Chondrocyte (in vitro differentiated cells): ENCODE measurements around the gene ANKFN1. TPM values are rescaled to one million over a fixed set of nuclear protein-coding genes. Genes with fewer than 3 reads are reported as not detected.

Experiments
- DNase-seq: peaks from one replicate; pipeline ENCODE4 v3.0.0; 2021; ENCODE audit warnings: mixed read lengths, low spot score
- H3K27ac Mint-ChIP-seq: one replicate; pipeline ENCODE4 v1.8.0; 2021; ENCODE audit warnings: mild to moderate bottlenecking, moderate library complexity, mixed read lengths; ENCODE audit not compliant: unreplicated experiment
- H3K27me3 Mint-ChIP-seq: 2 replicates; pipeline ENCODE4 v1.8.0; 2021; ENCODE audit warnings: low read depth, mixed read lengths
- H3K36me3 Mint-ChIP-seq: 2 replicates; pipeline ENCODE4 v1.8.0; 2021; ENCODE audit warnings: low read depth, mixed read lengths
- H3K4me1 Mint-ChIP-seq: 2 replicates; pipeline ENCODE4 v1.8.0; 2021; ENCODE audit warnings: low read depth, mild to moderate bottlenecking, mixed read lengths
- H3K4me3 Mint-ChIP-seq: one replicate; pipeline ENCODE4 v1.8.0; 2021; ENCODE audit warnings: mild to moderate bottlenecking, moderate library complexity, mixed read lengths; ENCODE audit not compliant: unreplicated experiment
- H3K9me3 Mint-ChIP-seq: 2 replicates; pipeline ENCODE4 v1.8.0; 2021; ENCODE audit warnings: low read depth, mixed read lengths
- CTCF ChIP-seq: fragments of 200-600 bp; sonication (generic); IDR thresholded peaks from 2 replicates; pipeline ENCODE4 v1.5.0; 2021; ENCODE audit warnings: antibody characterized with exemption, mild to moderate bottlenecking, moderate library complexity
- total RNA-seq: library from RNA; stranded (reverse); gene quantifications from 3 replicates; pipeline ENCODE4 v1.2.1, GENCODE V29; 2021

The ANKFN1 gene
- total RNA-seq, 1 donor from 2014 or later: not detected

DNA sequence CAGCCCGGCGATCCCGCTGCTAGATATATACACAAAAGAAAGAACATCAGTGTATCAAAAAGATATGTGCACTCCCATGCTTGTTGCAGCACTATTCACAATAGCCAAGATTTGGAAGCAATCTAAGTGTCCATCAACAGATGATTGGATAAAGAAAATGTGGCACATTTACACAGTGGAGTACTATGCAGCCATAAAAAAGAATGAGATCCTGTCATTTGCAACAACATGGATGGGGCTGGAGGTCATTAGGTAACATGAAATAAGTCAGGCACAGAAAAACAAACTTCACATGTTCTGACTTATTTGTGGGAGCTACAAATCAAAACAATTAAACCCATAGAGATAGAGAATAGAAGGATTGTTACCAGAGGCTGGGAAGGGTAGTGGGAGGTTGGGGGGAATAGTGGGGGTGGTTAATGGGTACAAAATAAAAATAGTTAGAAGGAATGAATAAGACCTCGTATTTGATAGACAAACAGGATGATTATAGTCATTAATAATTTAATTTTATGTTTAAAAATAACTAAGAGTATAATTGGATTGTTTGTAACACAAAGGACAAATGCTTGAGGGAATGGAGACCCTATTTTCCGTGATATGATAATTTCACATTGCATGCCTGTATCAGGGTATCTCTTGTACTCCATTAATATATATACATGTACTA is 263.5 kb downstream of the ANKFN1 start:
- peaks cover 5% of the 10 kb centered on the region for H3K36me3 Mint-ChIP-seq
- DNase-seq: no peak
- no peak overlapping the region for H3K27ac Mint-ChIP-seq
- no peaks in the 10 kb centered on the region for H3K4me1 Mint-ChIP-seq
- H3K27me3 Mint-ChIP-seq: no peaks in the 10 kb centered on the region
- TF ChIP-seq CTCF: no peak
- no peak overlapping the region for H3K4me3 Mint-ChIP-seq
- peaks cover 20% of the 10 kb centered on the region for H3K9me3 Mint-ChIP-seq

GRCh38 chr17:56424005-56424404 is 270.7 kb downstream of the ANKFN1 start:
- Mint-ChIP-seq H3K27me3 (peaks cover 8% of the 10 kb centered on the region), H3K4me3 (no peak overlapping the region), H3K9me3 (no peaks in the 10 kb centered on the region), H3K27ac (no peak overlapping the region), H3K36me3 (no peaks in the 10 kb centered on the region), H3K4me1 (no peaks in the 10 kb centered on the region)
- no peak for TF ChIP-seq CTCF
- no peak for DNase-seq

DNA sequence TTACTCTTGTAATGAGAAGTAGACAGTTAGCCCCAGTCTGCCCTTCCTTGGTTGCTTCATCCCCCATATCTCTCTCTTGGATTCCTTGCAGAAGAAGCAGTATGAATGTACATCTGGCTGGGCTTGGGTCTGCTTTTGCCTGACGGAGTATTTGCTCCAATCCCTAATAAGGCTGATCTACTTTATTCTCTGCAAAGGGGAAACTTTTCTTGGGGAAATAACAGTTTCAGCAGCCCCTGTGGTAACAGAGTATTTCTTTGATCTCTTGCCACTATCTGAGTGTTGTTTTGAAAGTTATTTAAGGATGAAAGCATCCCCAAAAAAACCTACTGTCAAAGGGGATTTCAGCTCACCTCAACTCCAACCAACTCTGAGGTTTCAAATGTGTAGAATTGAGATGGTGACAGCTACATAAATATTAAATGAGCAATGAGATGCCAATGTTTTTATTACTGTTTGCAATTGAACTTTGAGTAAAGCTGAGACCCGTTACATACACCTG is 271.3 kb downstream of the ANKFN1 start:
- H3K27me3 Mint-ChIP-seq: peaks cover 8% of the 10 kb centered on the region
- H3K27ac Mint-ChIP-seq: no peak overlapping the region
- no peaks in the 10 kb centered on the region for H3K9me3 Mint-ChIP-seq
- no peak for TF ChIP-seq CTCF
- H3K4me3 Mint-ChIP-seq: no peak overlapping the region
- H3K36me3 Mint-ChIP-seq: no peaks in the 10 kb centered on the region
- H3K4me1 Mint-ChIP-seq: no peaks in the 10 kb centered on the region
- DNase-seq: no peak

DNA sequence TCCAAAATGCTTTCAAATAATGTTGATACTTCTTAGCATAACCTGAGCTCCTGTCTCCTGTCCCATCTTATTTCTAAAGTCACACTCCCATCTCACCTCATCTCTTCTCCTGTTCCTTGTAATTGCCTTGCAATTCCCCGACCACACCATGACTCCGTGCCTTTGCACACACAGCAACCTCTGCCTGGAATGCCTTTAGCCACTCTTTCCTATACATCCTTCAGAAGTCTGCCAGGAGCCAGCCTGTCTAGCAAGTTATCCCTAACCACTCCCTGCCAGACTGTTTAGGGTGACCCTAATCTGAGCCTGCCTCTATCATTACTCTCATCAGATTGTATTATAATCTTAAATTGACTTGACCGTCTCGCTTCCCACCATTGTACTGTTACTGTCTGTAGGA is 272.2 kb downstream of the ANKFN1 start:
- TF ChIP-seq CTCF: no peak
- no peaks in the 10 kb centered on the region for H3K9me3 Mint-ChIP-seq

DNA sequence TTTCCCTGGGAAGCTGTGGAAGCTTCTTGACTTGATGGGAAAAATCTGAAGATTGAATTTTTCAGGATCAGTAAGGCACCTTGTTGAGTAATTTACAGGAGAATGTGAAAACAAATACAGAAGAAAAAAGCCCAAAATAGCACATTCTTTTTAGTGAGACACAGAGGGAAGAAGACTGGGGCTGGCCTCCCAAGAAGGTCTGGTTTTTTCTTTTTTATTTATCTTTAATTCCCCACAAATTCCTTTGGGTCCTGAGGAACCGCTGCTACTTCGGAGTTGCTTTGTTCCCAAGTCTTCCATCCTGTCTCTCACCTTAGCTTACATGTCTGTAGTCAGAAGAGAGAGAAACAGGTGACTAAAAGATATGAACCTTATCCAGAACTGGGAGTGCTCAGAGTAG is 273.6 kb downstream of the ANKFN1 start:
- Mint-ChIP-seq H3K27me3 (peaks cover 8% of the 10 kb centered on the region), H3K4me1 (peaks cover 4% of the 10 kb centered on the region)
- TF ChIP-seq CTCF: no peak

More for the DNA sequence above, 272.2 kb downstream of the ANKFN1 start:
- no peak for DNase-seq
- Mint-ChIP-seq H3K4me1 (no peaks in the 10 kb centered on the region), H3K27me3 (peaks cover 8% of the 10 kb centered on the region), H3K36me3 (no peaks in the 10 kb centered on the region), H3K4me3 (no peak overlapping the region), H3K27ac (no peak overlapping the region)

More for the DNA sequence above, 273.6 kb downstream of the ANKFN1 start:
- Mint-ChIP-seq H3K36me3 (no peaks in the 10 kb centered on the region), H3K27ac (no peak overlapping the region), H3K4me3 (no peak overlapping the region), H3K9me3 (no peaks in the 10 kb centered on the region)
- no peak for DNase-seq
